SK-N-SH treated with all-trans-retinoic acid at 6 μM for 48 hours (cell line): Measurements from ENCODE around the gene PDCD11.

Source experiments
- ATAC-seq: fragments of 200-7000 bp; cut with Tn5 transposase; 3 replicates; pipeline ENCODE4 v1.9.1; 2020; ENCODE audit warnings: mild to moderate bottlenecking, moderate library complexity
- ARNTL ChIP-seq: fragments of 450-650 bp; formaldehyde crosslinking; IDR thresholded peaks from 2 replicates; pipeline ENCODE4 v1.5.0; 2020; ENCODE audit warnings: low read depth, mild to moderate bottlenecking, moderate library complexity, borderline replicate concordance
- BACH2 ChIP-seq: fragments of 250-450 bp; sonication (Bioruptor Pico); IDR thresholded peaks from 2 replicates; pipeline ENCODE4 v1.9.0; 2021; ENCODE audit warnings: mild to moderate bottlenecking, borderline replicate concordance
- CREB5 ChIP-seq: fragments of 250-450 bp; sonication (Bioruptor Pico); IDR thresholded peaks from 2 replicates; pipeline ENCODE4 v1.5.1; 2020; ENCODE audit warnings: low read depth, mild to moderate bottlenecking, moderate library complexity
- CSDC2 ChIP-seq: fragments of 250-450 bp; sonication (Bioruptor Pico); IDR thresholded peaks from 2 replicates; pipeline ENCODE4 v1.5.0; 2020; ENCODE audit warnings: mild to moderate bottlenecking, moderate library complexity
- CSRNP3 ChIP-seq: fragments of 250-450 bp; sonication (Bioruptor Pico); IDR thresholded peaks from 2 replicates; pipeline ENCODE4 v1.5.1; 2021; ENCODE audit warnings: mild to moderate bottlenecking, moderate library complexity
- ESRRG ChIP-seq: fragments of 250-450 bp; sonication (Bioruptor Pico); IDR thresholded peaks from 2 replicates; pipeline ENCODE4 v1.6.1; 2021; ENCODE audit warnings: mild to moderate bottlenecking
- GLIS3 ChIP-seq: fragments of 250-450 bp; sonication (Bioruptor Pico); IDR thresholded peaks from 2 replicates; pipeline ENCODE4 v1.5.0; 2020; ENCODE audit warnings: mild to moderate bottlenecking, moderate library complexity
- ISL1 ChIP-seq: fragments of 250-450 bp; sonication (Bioruptor Pico); IDR thresholded peaks from 2 replicates; pipeline ENCODE4 v2.1.2; 2022; ENCODE audit warnings: mild to moderate bottlenecking, moderate library complexity
- PATZ1 ChIP-seq: fragments of 250-450 bp; sonication (Bioruptor Pico); IDR thresholded peaks from 2 replicates; pipeline ENCODE4 v1.8.0; 2020; ENCODE audit warnings: mild to moderate bottlenecking, moderate library complexity, borderline replicate concordance
- POU6F1 ChIP-seq: fragments of 250-450 bp; sonication (Bioruptor Pico); IDR thresholded peaks from 2 replicates; pipeline ENCODE4 v1.8.0; 2021; ENCODE audit warnings: low read depth, mild to moderate bottlenecking, moderate library complexity, borderline replicate concordance
- PPARA ChIP-seq: fragments of 250-450 bp; sonication (Bioruptor Pico); IDR thresholded peaks from 2 replicates; pipeline ENCODE4 v1.5.0; 2020; ENCODE audit warnings: mild to moderate bottlenecking, borderline replicate concordance
- RARB ChIP-seq: fragments of 250-450 bp; sonication (Bioruptor Pico); IDR thresholded peaks from 2 replicates; pipeline ENCODE4 v1.8.0; 2021; ENCODE audit warnings: mild to moderate bottlenecking, moderate library complexity
- SNAI2 ChIP-seq: fragments of 250-450 bp; sonication (Bioruptor Pico); IDR thresholded peaks from 2 replicates; pipeline ENCODE4 v1.5.0; 2020; ENCODE audit warnings: mild to moderate bottlenecking, moderate library complexity
- TCF4 ChIP-seq: fragments of 250-450 bp; sonication (Bioruptor Pico); IDR thresholded peaks from 2 replicates; pipeline ENCODE4 v1.8.0; 2021; ENCODE audit warnings: mild to moderate bottlenecking, moderate library complexity, borderline replicate concordance
- TSHZ2 ChIP-seq: fragments of 250-450 bp; sonication (Bioruptor Pico); IDR thresholded peaks from 2 replicates; pipeline ENCODE4 v1.5.0; 2020; ENCODE audit warnings: mild to moderate bottlenecking, moderate library complexity
- ZC3H10 ChIP-seq: fragments of 250-450 bp; sonication (Bioruptor Pico); IDR thresholded peaks from 2 replicates; pipeline ENCODE4 v1.5.1; 2021; ENCODE audit warnings: mild to moderate bottlenecking, moderate library complexity
- ZFP3 ChIP-seq: fragments of 250-450 bp; sonication (Bioruptor Pico); IDR thresholded peaks from 2 replicates; pipeline ENCODE4 v1.5.0; 2020; ENCODE audit warnings: mild to moderate bottlenecking, moderate library complexity
- ZFP30 ChIP-seq: fragments of 450-650 bp; formaldehyde crosslinking; IDR thresholded peaks from 2 replicates; pipeline ENCODE4 v1.5.0; 2022; ENCODE audit warnings: mild to moderate bottlenecking, moderate library complexity
- ZNF565 ChIP-seq: fragments of 450-650 bp; formaldehyde crosslinking; conservative IDR thresholded peaks from 2 replicates; pipeline ENCODE4 v1.5.0; 2020; ENCODE audit warnings: low read depth, mild to moderate bottlenecking, moderate library complexity
- ZNF8 ChIP-seq: fragments of 450-650 bp; formaldehyde crosslinking; IDR thresholded peaks from 2 replicates; pipeline ENCODE4 v1.5.0; 2020; ENCODE audit warnings: mild to moderate bottlenecking, moderate library complexity

Gene PDCD11

GRCh38 chr10:103474077-103474476 lies 77.7 kb downstream of the PDCD11 start:
- TF ChIP-seq ISL1 (no peak), PATZ1 (CRISPR knock-in tag) (no peak), ESRRG (CRISPR knock-in tag) (no peak), RARB (CRISPR knock-in tag) (no peak), CSDC2 (CRISPR knock-in tag) (no peak), CSRNP3 (no peak)
- ATAC-seq: no peak

- no peak for ATAC-seq
- TF ChIP-seq ZFP3 (CRISPR knock-in tag) (no peak), PPARA (CRISPR knock-in tag) (no peak), BACH2 (CRISPR knock-in tag) (no peak), SNAI2 (CRISPR knock-in tag) (no peak), ZFP30 (CRISPR knock-in tag) (no peak), ISL1 (no peak), POU6F1 (no peak), ARNTL (CRISPR knock-in tag) (no peak), ESRRG (CRISPR knock-in tag) (no peak), GLIS3 (no peak), ZNF8 (CRISPR knock-in tag) (no peak), CSRNP3 (no peak), ZNF565 (CRISPR knock-in tag) (no peak), ZC3H10 (CRISPR knock-in tag) (no peak), PATZ1 (CRISPR knock-in tag) (no peak), TCF4 (CRISPR knock-in tag) (no peak), CREB5 (CRISPR knock-in tag) (no peak), TSHZ2 (CRISPR knock-in tag) (no peak), CSDC2 (CRISPR knock-in tag) (no peak)
Observed at GRCh38 chr10:103475437-103475836, 79.0 kb downstream of the PDCD11 start.
